Retinal pigment epithelial cell (primary cell): ENCODE results near the gene MESP2.
"Not testable (repeated sequence)": the region's sequence is repeated elsewhere in the genome, so short reads cannot be mapped to it uniquely, and the experiment has no call there.

Experiments used
- DNase-seq: peaks from one replicate; pipeline ENCODE4 v3.0.0-alpha.2; 2010; ENCODE audit warnings: low read depth
- H3K4me3 ChIP-seq: 2 replicates; pipeline ENCODE4 v1.5.1; 2011; ENCODE audit warnings: mild to moderate bottlenecking, low read length, control low read depth, moderate library complexity
- TF ChIP-seq, protein P1 (sequence below): conservative IDR thresholded peaks from 2 replicates; pipeline ENCODE4 v1.5.1; 2011; ENCODE audit warnings: low read depth, low read length, control low read depth, inconsistent platforms

Gene MESP2

DNA sequence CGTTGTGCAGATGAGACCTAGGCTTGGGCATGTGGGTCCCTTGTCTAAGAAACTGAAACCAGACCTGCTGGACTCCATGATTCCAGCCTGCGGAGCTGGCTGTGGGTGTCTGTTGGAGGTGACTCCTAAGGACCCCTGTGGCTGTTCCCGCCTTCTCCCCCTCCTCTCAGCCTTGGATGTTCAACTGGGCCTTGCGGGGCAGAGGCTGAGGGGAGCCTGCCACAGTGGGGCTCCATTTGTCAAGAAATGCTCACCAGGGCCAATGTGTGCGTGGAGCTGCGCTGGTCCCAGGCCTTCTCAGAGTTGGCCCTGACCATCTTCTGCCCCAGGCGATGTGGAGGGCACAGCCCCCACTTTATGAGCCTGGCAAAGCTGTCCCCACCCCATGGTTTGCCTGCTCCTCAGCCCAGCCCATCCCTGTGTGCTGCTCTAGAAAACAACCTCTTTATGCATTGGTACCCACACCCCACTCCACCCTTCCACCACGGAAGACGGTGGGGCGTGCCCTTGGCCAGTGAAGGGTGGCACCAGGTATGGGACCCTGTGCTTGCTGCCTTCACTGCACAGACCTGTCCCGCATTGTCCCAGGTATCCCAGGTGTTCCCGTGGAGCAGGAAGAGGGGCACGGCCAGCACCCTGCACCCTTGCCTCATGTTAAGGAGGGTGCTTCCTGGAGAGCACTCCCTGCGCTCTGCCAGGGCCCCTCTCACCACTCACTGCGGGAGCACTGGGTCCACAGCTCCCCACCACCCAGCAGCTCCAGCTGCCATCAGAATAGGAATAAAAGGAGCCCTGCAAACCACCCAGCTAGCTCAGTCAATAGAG lies 7.9 kb downstream of the MESP2 start:
- H3K4me3 ChIP-seq = no peak overlapping the region
- DNase-seq = no peak
- TF ChIP-seq, protein P1, sequence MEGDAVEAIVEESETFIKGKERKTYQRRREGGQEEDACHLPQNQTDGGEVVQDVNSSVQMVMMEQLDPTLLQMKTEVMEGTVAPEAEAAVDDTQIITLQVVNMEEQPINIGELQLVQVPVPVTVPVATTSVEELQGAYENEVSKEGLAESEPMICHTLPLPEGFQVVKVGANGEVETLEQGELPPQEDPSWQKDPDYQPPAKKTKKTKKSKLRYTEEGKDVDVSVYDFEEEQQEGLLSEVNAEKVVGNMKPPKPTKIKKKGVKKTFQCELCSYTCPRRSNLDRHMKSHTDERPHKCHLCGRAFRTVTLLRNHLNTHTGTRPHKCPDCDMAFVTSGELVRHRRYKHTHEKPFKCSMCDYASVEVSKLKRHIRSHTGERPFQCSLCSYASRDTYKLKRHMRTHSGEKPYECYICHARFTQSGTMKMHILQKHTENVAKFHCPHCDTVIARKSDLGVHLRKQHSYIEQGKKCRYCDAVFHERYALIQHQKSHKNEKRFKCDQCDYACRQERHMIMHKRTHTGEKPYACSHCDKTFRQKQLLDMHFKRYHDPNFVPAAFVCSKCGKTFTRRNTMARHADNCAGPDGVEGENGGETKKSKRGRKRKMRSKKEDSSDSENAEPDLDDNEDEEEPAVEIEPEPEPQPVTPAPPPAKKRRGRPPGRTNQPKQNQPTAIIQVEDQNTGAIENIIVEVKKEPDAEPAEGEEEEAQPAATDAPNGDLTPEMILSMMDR = no peak

DNA sequence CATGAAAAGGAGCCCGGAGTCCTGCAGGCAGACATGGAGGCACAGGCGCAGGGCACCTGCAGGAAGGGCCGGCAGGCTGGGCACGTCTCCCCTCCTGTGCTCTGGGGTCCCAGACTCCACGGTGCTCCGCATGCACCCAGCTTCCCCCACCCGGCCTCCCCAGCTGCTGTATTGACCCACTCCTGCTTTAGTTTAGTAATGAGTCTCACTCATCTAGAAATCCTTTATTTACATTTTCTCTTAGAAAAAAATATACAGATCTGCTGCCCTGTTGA lies 8.5 kb downstream of the MESP2 start:
- TF ChIP-seq, protein P1 = no peak
- no peak for DNase-seq
- no peak overlapping the region for H3K4me3 ChIP-seq

DNA sequence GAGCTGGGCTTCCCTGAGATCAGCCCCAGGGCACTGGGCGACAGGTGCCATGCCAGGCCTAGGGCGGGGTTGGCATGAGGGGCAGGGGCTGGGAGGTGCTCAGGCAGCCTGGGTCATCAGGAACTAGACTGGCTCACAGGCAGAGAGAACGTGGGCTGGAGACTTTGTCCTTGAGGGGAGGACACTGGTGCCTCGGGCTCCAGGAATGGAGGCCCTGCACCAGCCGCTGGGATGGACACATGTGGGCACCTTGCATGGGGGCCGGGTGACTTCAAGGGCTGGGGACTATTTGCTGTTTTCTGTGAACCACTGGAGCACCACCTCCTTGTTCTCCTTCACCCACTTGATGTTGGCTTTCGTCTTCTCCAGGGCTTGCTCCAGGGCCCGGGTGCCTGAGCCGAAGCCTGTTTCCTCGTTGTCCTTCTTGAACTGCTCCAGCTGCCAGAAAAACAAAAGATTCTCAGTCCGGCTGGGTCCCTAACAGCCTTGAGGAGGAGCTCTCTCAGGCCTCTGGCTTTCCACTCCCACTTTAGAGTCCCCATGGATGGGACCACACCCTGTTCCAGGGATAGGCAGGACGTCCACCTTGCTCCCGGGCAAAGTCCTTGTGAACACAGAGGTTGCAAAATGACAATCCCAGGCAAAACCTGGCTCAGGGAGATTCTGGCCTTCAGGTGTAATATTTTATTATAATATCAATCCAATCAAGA lies 9.1 kb downstream of the MESP2 start:
- DNase-seq = no peak
- TF ChIP-seq, protein P1 = no peak

DNA sequence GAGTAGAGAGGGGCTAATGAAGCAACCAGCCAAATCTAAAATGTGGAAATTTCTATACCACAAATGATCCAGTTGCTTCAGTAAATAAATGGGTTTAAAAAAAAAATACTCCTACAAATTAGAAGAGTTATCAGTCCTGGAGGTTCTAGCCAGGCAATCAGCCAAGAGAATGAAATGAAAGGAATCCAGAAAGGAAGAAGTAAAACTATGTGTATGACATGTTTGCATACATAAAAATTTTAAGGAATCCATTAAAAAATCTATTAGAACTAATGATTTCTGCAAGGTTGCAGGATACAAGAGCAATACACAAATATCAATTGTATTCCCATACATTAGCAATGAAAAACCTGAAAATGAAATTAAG lies 9.6 kb downstream of the MESP2 start:
- DNase-seq = no peak
- H3K4me3 ChIP-seq = no peak overlapping the region
- TF ChIP-seq, protein P1 = no peak

More for the DNA sequence above, 9.1 kb downstream of the MESP2 start:
- no peak overlapping the region for H3K4me3 ChIP-seq

DNA sequence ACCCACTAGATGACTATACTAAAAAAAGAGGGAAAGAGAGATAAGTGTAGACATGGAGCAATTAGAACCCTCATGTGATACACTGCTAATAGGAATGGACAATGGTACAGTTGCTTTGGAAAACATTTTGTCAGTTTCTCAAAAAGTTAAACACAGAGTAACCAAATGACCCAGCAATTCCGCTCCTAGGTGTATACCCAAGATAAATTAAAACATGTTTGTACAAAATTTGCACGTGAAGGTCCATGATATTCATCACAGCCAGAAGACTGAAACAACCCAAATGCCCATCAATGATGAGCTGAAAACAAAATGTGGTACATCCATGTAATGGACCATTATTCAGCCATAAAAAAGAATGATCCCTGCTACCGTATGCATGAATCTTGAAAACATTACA lies 11.8 kb downstream of the MESP2 start:
- TF ChIP-seq, protein P1 = no peak
- no peak for DNase-seq
- no peak overlapping the region for H3K4me3 ChIP-seq

DNA sequence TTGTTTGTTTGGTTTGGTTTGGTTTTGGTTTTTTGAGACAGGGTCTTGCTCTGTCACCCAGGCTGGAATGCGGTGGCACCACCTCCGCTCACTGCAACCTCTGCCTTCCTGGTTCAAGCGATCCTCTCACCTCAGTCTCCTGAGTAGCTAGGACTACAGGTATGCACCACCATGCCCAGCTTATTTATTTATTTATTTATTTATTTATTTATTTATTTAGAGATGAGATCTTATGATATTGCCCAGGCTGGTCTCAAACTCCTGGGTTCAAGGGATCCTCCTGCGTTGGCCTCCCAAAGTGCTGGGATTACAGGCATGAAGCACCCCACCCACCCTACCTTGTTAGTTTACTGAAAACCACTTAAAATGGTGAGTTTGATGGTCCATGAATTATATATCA lies 12.5 kb downstream of the MESP2 start:
- H3K4me3 ChIP-seq, DNase-seq: not testable (repeated sequence)

DNA sequence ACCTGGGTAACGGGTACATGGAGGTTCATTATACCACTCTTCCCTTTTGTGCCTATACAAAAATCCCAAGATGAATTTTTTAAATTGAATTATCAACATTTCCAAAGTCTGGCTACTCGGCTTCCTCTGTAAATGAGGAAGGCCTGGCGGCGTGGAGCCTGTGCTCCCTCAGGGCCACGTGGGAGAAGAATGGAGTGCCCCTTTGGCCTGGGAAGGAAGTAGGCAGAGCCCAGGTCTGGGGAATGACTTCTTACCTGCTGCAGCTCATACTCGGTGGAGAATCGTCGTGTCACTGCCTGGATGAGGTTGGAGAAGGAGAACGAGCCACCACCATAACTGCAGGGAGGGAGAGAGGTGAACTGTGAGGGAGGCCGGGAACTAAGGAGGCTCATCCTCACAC lies 14.1 kb downstream of the MESP2 start:
- DNase-seq = no peak
- TF ChIP-seq, protein P1 = no peak

More for the DNA sequence above, 14.1 kb downstream of the MESP2 start:
- H3K4me3 ChIP-seq = no peak overlapping the region
